Heart left ventricle (tissue), 16 donors: ENCODE data around the gene PRSS22. TPM values are rescaled to one million over a fixed set of nuclear protein-coding genes. Genes with fewer than 3 reads are reported as not detected.

ENCODE experiments used
- ATAC-seq, 4 donors: fragments of 200-7000 bp; cut with Tn5 transposase; one replicate each; pipeline ENCODE4 v1.9.1; 2020 to 2022; ENCODE audit warnings: moderate library complexity in 4 of 4, mild to moderate bottlenecking in 3 of 4, moderate number of reproducible peaks in 1 of 4
- DNase-seq, 5 donors: peaks; one replicate each; pipeline ENCODE4 v3.0.0-alpha.2; 2020
- H3K27ac ChIP-seq, 12 donors: fragments of 200-600 bp; sonication (generic) in 4 of 12; one replicate each; pipeline versions ENCODE4 v1.5.0 to v1.8.0; 2016 to 2022; ENCODE audit warnings: mild to moderate bottlenecking in 2 of 12
- H3K27me3 ChIP-seq, 9 donors: fragments of 200-600 bp; sonication (generic) in 2 of 9; one replicate each; pipeline versions ENCODE4 v1.5.1 to v1.8.0; 2016 to 2022; ENCODE audit warnings: mild to moderate bottlenecking in 3 of 9
- H3K36me3 ChIP-seq, 9 donors: fragments of 200-600 bp; sonication (generic) in 2 of 9; one replicate each; pipeline versions ENCODE4 v1.5.0 to v1.8.0; 2018 to 2022; ENCODE audit warnings: mild to moderate bottlenecking in 2 of 9
- H3K4me1 ChIP-seq, 12 donors: fragments of 200-600 bp; sonication (generic) in 4 of 12; one replicate each; pipeline versions ENCODE4 v1.5.0 to v1.8.0; 2016 to 2022; ENCODE audit warnings: mild to moderate bottlenecking in 3 of 12
- H3K4me3 ChIP-seq, 12 donors: fragments of 200-600 bp; sonication (generic) in 4 of 12; one replicate each; pipeline versions ENCODE4 v1.5.0 to v1.8.0; 2017 to 2022; ENCODE audit warnings: mild to moderate bottlenecking in 9 of 12, moderate library complexity in 4 of 12
- H3K9me3 ChIP-seq, 12 donors: fragments of 200-600 bp; sonication (generic) in 4 of 12; one replicate each; pipeline versions ENCODE4 v1.5.0 to v1.8.0; 2016 to 2022; ENCODE audit warnings: mild to moderate bottlenecking in 1 of 12
- POLR2A ChIP-seq, 2 donors: fragments of 450-650 bp; IDR thresholded peaks; one replicate each; pipeline ENCODE4 v1.6.1; 2017; ENCODE audit warnings: antibody characterized with exemption in 2 of 2, mild to moderate bottlenecking in 2 of 2, moderate library complexity in 2 of 2
- WGBS, 4 donors: extraction: QIAGEN DNeasy Blood & Tissue Kit in 2 of 4; methylation state at CpG; one replicate each; pipeline versions ENCODE4 v1.1.5 to v1.1.7; 2013 to 2018; 5-methylcytosine and 5-hydroxymethylcytosine counted together
- intact Hi-C, 10 donors: fragments of 100-400 bp; cut with DNase I; formaldehyde crosslinking; loops; one replicate each; pipeline versions ENCODE4 v1.11.1 to v1.14.2; 2022
- polyA plus RNA-seq, 2 donors: library from polyadenylated mRNA; stranded (reverse); fragments of 200-250 nt; gene quantifications; one replicate each; pipeline ENCODE4 v1.2.3, GENCODE V29; 2013
- total RNA-seq, 9 donors: library from RNA; depleted of rRNA in 2 of 9; stranded (reverse); fragments of >200 nt in 2 of 9; fragmentation: NEBNext Ultra II Directional in 3 of 9; extraction: Animal tissue kit (Norgen Biotek cat#: 25700) in 3 of 9; gene quantifications; one replicate each; pipeline versions ENCODE4 v1.1.0 to v1.2.4, GENCODE V29; 2016 to 2023
- TF ChIP-seq, protein P1 (sequence below), 12 donors: fragments of 200-600 bp; sonication (generic) in 4 of 12; IDR thresholded peaks; one replicate each; pipeline versions ENCODE4 v1.5.0 to v1.8.0; 2018 to 2022; ENCODE audit warnings: antibody characterized with exemption in 12 of 12, mild to moderate bottlenecking in 5 of 12
- donor health status: ischemic (EF 13 %, LVEDD 7.1; RV severe dilation, severe dysfunction).
- donor health status: healthy with polysubstance abuse.
- donor health status: DM: no; HTN: yes; CAD: no.
- donor health status: DM: no; HTN: no; CAD: no.
- donor health status: ischemic (EF 25% LVEDD 6.9; RV normal size, moderate dysfunction).
- donor health status: ischemic (EF 25% LVEDD 5.7; RV mildly dilated, moderate dysfunction).
- donor health status: healthy.
- donor health status: DM: yes; HTN: yes; CAD: no.
- donor health status: ischemic (EF 35%, LVEDD 5.7; RV mildly dilated, moderate dysfunction).
- donor health status: nonischemic (EF 11% LVEDD 7.7; RV severe dilation, severe dysfunction).
- donor health status: DM: yes; HTN: yes; CAD: no.
- donor health status: PGD.
- donor health status: ischemic (EF 29% LVEDD 5.4; RV normal size, mild dysfunction).
- donor health status: nonischemic (EF 23%, LVEDD 6.1; RV moderate dilation, normal function).

Gene PRSS22
- total and polyA plus RNA-seq, 11 donors = not detected

GRCh38 chr16:2856061-2856670, 1.8 kb downstream of the PRSS22 start:
- H3K4me3 ChIP-seq = no peak overlapping the region
- WGBS, 4 donors = 77 to 84% (median 82%) methylated on average over 14 of the region's 14 CpGs
- no peaks in the 10 kb centered on the region for H3K36me3 ChIP-seq
- H3K4me1 ChIP-seq = peaks cover 0 to 8% (median 0%) of the 10 kb centered on the region in 12 donors
- no peak overlapping the region for H3K27ac ChIP-seq
- ATAC-seq (no peak), DNase-seq (no peak)
- H3K9me3 ChIP-seq = peaks cover 0 to 18% (median 2%) of the 10 kb centered on the region in 12 donors
- TF ChIP-seq, protein P1, sequence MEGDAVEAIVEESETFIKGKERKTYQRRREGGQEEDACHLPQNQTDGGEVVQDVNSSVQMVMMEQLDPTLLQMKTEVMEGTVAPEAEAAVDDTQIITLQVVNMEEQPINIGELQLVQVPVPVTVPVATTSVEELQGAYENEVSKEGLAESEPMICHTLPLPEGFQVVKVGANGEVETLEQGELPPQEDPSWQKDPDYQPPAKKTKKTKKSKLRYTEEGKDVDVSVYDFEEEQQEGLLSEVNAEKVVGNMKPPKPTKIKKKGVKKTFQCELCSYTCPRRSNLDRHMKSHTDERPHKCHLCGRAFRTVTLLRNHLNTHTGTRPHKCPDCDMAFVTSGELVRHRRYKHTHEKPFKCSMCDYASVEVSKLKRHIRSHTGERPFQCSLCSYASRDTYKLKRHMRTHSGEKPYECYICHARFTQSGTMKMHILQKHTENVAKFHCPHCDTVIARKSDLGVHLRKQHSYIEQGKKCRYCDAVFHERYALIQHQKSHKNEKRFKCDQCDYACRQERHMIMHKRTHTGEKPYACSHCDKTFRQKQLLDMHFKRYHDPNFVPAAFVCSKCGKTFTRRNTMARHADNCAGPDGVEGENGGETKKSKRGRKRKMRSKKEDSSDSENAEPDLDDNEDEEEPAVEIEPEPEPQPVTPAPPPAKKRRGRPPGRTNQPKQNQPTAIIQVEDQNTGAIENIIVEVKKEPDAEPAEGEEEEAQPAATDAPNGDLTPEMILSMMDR (IDR thresholded peaks at IDR 0.05) = no peak
- TF ChIP-seq POLR2A (IDR thresholded peaks at IDR 0.05) = no peak
- intact Hi-C loops = loop anchor here in 2 of 10 donors (10.0 kb wide), 1 partner anchor 61 kb away; the partner anchor contains the start of gene PRSS41 (in 2 of the 2)
- peaks cover 13 to 62% (median 39%) of the 10 kb centered on the region in 9 donors for H3K27me3 ChIP-seq

DNA sequence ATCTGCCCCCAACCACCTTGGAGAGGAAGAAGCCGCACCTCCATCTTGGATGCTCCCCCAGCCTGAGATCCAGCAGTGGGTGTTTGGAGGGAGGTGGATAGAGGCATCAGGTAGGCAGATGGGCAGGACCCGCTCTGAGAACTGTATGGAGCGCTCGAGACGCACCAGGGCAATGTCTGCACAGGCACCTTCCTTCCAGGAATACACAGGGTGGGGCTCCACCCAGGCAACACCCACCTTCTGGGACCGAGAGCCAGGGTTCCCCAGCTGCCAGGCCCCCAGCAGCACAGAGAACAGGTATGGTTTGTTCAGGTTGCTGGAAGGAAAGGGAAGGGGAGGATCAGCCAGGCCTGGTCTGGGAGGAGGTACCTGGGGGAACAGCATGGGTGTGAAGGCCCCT, 2.4 kb downstream of the PRSS22 start:
- Histone ChIP-seq H3K27me3 (peaks cover 13 to 60% (median 44%) of the 10 kb centered on the region in 9 donors), H3K36me3 (no peaks in the 10 kb centered on the region), H3K4me1 (peaks cover 0 to 8% (median 0%) of the 10 kb centered on the region in 12 donors), H3K9me3 (peaks cover 0 to 13% (median 2%) of the 10 kb centered on the region in 12 donors), H3K27ac (no peak overlapping the region), H3K4me3 (no peak overlapping the region)
- no peak for TF ChIP-seq POLR2A (IDR thresholded peaks at IDR 0.05)
- TF ChIP-seq, protein P1 (IDR thresholded peaks at IDR 0.05) = no peak
- DNase-seq (no peak), ATAC-seq (no peak)
- WGBS, 4 donors = 69 to 86% (median 82%) methylated on average over 4 to 6 of the region's 6 CpGs
- intact Hi-C loops = loop anchor here in 2 of 10 donors (10.0 kb wide), 1 partner anchor 61 kb away; the partner anchor contains the start of gene PRSS41 (in 2 of the 2)

DNA sequence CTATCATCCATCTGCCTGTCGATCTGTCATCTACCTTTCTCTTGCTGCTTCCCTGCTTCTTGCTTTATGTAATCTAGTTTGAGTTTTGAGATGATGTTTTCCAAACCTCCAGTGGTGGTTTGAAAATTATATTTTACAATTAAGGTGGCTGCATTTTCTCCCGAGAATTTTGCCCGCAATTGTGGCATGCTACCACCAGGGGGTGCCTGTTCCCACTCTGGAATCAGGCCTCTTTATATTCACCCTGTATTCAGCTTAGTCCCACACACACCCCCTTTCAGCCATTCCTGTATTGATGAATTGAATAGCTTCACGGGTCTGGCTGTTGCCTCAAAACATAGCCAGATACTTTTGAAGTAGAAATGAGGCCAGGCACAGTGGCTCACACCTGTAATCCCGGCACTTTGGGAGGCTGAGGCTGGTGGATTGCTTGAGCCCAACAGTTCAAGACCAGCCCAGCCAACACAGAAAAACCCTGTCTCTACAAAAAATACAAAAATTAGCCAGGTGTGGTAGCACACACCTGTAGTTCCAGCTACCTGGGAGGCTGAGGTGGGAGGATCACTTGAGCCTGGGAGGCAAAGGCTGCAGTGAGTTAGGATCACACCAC, 3.2 kb downstream of the PRSS22 start:
- peaks cover 13 to 59% (median 39%) of the 10 kb centered on the region in 9 donors for H3K27me3 ChIP-seq
- intact Hi-C loops = loop anchor here in 2 of 10 donors (10.0 kb wide), 1 partner anchor 60 kb away; the partner anchor contains the start of gene PRSS41 (in 2 of the 2)
- whole genome bisulfite sequencing, 4 donors = 57 to 67% (median 60%) methylated on average over 5 of the region's 5 CpGs
- H3K4me3 ChIP-seq = no peak overlapping the region
- H3K9me3 ChIP-seq = peaks cover 0 to 13% (median 2%) of the 10 kb centered on the region in 12 donors
- H3K4me1 ChIP-seq = peaks cover 0 to 8% (median 0%) of the 10 kb centered on the region in 12 donors
- no peak for TF ChIP-seq POLR2A (IDR thresholded peaks at IDR 0.05)
- TF ChIP-seq, protein P1 (IDR thresholded peaks at IDR 0.05) = peak in 5 of 12 donors; percentile 22 to 32 (median 27)
- ATAC-seq = no peak
- DNase-seq = no peak
- H3K27ac ChIP-seq = no peak overlapping the region
- no peaks in the 10 kb centered on the region for H3K36me3 ChIP-seq

DNA sequence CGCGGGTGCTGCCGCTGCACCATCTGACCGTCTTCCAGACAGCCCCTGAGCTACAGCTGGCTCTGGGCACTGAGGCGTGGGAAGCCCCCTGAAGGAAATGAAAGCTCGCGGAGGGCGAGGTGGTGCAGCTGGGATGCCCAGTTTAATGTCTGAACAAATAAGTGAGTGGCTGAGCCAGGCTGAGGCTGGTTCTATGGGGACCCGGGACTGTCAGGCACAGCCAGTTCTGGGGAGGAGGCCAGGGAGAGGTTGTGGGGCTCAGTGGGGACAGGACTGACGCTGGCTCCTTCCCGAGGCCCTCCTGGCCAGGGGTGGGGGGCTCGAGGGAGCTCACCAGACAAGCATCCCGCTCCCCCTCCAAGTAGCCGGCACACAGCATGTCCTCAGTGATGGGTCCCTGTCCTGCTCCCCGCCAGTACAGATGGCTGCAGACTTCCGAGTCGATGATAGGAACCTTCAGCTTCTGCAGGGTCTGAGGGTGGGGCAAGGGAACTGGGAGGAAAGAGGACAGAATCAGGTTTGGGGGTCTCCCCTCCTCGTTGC, 4.4 kb downstream of the PRSS22 start:
- WGBS, 4 donors = 71 to 81% (median 77%) methylated on average over 13 to 18 of the region's 18 CpGs
- intact Hi-C loops = loop anchor here in 2 of 10 donors (10.0 kb wide), 1 partner anchor 59 kb away; the partner anchor contains the start of gene PRSS41 (in 2 of the 2)

More for the DNA sequence above, 4.4 kb downstream of the PRSS22 start:
- Histone ChIP-seq H3K4me1 (peaks cover 0 to 8% (median 0%) of the 10 kb centered on the region in 12 donors), H3K4me3 (no peak overlapping the region), H3K27ac (no peak overlapping the region), H3K27me3 (peaks cover 9 to 58% (median 31%) of the 10 kb centered on the region in 9 donors), H3K36me3 (no peaks in the 10 kb centered on the region), H3K9me3 (peaks cover 0 to 13% (median 2%) of the 10 kb centered on the region in 12 donors)
- DNase-seq (no peak), ATAC-seq (no peak)
- no peak for TF ChIP-seq POLR2A (IDR thresholded peaks at IDR 0.05)
- TF ChIP-seq, protein P1 (IDR thresholded peaks at IDR 0.05) = no peak
